GM21737 (cell line): ENCODE data around the gene GNB2.
A peak's percentile ranks its signal among the peaks of the same experiment; 100 is the strongest.
"Not testable (repeated sequence)": the region's sequence is repeated elsewhere in the genome, so short reads cannot be mapped to it uniquely, and the experiment has no call there.

Experiments
- ATAC-seq: cut with Tn5 transposase; IDR thresholded peaks from one replicate; pipeline ENCODE4 v1.9.1; 2021; ENCODE audit warnings: mild to moderate bottlenecking, moderate library complexity; ENCODE audit not compliant: unreplicated experiment

Gene GNB2

DNA sequence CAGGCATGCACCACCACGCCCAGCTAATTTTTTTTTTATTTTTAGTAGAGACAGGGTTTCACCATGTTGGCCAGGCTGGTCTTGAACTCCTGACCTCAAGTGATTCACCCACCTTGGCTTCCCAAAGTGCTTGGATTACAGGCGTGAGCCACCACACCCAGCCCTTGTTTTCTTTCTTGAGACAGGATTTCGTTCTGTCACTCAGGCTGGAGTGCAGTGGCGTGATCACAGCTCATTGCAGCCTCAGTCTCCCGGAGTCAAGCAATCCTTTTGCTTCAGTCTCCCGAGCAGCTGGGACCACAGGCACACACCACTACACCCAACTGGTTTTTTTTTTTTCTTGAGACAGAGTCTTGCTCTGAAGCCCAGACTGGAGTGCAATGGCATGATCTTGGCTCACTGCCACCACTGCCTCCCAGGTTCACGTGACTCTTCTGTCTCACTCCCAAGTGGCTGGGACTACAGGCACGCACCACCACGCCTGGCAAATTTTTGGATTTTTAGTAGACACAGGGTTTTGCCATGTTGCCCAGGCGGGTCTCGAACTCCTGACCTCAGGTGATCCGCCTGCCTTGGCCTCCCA is 11.3 kb upstream of the GNB2 start:
- ATAC-seq, result not testable (repeated sequence)

DNA sequence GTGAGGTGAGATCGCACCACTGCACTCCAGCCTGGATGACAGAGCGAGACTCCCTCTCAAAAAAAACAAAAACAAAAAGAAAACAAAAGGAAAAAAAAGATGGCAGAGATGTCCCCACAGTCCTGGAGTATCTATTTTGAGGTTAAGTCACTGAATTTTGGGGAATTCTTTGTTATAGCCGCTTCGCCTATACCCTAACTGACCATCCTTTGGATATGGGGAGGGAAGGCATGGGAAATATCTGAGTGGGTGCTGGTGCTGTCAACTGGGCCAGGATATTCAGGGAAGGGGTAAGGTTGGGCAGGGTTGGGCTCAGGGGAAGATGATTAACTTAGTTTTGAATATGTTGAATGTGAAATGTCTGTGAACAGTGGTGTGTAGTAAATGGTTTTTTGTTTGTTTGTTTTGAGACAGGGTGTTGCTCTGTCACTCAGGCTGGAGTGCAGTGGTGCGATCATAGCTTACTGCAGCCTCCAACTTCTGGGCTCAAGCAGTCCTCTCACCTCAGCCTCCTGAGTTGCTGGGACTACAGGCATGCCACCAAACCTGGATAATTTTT is 8.3 kb upstream of the GNB2 start:
- no peak for ATAC-seq

GRCh38 chr7:100667331-100668068 is 6.0 kb upstream of the GNB2 start:
- no peak for ATAC-seq

- ATAC-seq, result no peak
Measured at GRCh38 chr7:100668069-100668449, 5.5 kb upstream of the GNB2 start.

- not testable (repeated sequence) for ATAC-seq
Measured at GRCh38 chr7:100669106-100669505, 4.4 kb upstream of the GNB2 start.

DNA sequence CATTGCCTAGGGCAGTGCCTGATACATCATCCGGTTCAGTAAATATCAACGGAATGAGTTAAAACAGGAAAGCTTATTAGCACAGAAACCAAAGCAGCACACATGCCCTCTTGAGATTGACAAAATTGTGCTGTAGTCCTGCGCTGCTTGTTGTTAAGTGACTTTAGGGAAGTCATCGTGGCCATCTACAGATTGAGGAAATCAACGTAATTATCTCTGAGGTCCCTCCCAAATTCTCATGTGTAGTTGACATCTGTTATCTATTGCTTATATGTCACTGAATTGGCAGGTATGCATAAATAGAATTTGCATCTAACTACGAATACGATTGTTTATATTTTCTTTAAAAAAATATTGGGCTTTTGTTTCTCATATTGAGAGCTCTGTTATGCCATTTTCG is 3.5 kb upstream of the GNB2 start:
- no peak for ATAC-seq

GRCh38 chr7:100671353-100672327 is 1.9 kb upstream of the GNB2 start:
- no peak for ATAC-seq

GRCh38 chr7:100673942-100674410 is 436 bp downstream of the GNB2 start:
- peak; percentile 0 for ATAC-seq

DNA sequence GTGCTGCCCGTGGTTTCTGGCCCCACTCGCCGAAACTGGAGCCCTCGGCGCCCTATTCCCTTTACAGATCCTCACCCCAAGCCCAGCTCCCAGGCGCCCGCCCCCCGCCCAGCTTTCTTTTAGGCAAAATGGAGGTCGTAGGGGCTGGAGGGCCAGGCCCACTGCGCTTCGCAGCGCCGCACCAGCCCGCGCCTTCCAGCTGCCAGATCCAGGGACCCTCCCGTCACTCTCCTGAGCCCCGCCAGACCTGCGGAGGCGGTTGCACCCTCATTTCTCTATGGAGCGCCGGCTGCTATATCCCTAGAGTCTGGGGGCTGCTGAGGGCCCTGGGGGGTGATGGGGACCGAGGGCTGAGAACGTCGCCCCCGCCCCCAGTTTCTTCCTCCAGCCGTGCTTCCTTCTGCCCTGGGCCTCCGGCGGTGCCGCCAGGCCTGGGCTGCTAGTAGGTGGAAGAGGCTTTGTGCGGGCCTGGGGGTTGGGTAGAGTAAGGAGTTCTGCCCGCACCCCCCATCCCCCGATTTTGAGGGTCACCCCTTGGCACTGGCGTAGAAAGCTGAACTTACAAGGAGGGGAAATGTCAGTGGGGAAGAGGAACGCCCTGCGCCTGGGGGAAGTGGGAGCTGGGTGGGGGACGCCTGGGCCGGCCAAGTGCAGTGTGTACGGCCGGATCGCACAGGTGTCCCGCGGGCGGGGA is 1.0 kb downstream of the GNB2 start:
- ATAC-seq, result no peak

DNA sequence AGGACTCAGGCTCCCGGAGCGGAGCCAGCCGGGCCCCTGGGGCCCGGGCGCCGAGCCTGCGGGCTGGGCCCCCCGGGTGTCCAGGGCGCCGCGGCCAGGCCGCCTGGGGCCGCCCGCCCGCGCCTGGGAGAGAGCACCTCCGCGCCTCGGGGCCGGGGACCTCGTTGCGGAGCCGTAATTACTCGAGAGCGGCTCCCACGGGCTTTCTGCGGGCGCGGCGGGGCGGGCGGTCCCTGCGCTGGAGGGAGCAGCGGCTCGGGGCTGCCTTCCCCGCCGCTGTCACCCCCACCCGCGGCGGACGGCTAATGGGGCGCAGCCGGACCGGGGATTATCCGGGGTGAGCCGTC is 1.5 kb downstream of the GNB2 start:
- ATAC-seq, result peak; percentile 5

- ATAC-seq, result peak; percentile 29
Measured at GRCh38 chr7:100675581-100676350, 2.2 kb downstream of the GNB2 start.

DNA sequence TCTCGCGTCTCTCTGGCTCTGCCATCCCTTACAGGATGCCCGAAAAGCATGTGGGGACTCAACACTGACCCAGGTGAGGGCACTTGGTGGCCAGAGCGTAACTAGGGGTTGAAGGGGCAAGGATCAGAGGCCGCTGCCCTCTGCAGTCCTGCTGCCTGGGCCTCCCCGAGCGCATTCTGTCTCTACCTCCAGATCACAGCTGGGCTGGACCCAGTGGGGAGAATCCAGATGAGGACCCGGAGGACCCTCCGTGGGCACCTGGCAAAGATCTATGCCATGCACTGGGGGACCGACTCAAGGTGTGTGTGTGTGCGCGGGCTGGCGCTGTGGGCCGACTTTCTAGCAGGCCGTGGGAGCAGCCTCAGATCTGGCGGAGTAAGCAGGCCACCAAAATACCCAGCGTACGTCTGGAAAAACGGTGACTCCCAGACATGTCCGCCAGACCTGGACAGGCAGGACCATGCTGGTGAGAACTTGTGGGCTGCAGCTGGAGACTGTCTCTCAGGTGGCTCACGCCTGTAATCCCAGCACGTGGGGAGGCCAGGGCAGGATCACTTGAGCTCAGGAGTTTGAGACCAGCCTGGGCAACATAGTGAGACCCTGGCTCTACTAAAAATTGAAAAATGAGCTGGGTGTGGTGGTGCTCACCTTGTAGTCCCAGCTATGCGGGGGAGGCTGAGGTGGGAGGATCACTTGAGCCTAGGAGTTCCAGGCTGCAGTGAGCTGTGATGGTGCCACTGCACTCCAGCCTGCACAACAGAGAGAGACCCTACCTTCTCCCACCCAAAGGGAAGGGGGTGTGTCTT is 3.2 kb downstream of the GNB2 start:
- no peak for ATAC-seq

GRCh38 chr7:100677308-100678267 is 4.0 kb downstream of the GNB2 start:
- no peak for ATAC-seq

DNA sequence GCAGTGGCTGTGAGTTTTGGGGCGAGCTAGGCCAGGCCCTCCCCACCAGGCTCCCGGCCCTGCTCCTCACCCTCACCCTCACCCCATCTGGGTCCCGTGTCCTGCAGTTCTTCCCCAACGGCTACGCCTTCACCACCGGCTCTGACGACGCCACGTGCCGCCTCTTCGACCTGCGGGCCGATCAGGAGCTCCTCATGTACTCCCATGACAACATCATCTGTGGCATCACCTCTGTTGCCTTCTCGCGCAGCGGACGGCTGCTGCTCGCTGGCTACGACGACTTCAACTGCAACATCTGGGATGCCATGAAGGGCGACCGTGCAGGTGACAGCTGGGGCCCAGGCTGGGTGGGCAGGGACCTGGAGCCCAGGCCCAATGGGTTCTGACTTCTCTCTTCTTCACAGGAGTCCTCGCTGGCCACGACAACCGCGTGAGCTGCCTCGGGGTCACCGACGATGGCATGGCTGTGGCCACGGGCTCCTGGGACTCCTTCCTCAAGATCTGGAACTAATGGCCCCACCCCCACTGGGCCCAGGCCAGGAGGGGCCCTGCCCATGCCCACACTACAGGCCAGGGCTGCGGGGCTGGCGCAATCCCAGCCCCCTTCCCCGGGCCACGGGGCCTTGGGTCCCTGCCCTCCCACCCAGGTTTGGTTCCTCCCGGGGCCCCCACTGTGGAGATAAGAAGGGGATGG is 4.9 kb downstream of the GNB2 start:
- ATAC-seq, result no peak

DNA sequence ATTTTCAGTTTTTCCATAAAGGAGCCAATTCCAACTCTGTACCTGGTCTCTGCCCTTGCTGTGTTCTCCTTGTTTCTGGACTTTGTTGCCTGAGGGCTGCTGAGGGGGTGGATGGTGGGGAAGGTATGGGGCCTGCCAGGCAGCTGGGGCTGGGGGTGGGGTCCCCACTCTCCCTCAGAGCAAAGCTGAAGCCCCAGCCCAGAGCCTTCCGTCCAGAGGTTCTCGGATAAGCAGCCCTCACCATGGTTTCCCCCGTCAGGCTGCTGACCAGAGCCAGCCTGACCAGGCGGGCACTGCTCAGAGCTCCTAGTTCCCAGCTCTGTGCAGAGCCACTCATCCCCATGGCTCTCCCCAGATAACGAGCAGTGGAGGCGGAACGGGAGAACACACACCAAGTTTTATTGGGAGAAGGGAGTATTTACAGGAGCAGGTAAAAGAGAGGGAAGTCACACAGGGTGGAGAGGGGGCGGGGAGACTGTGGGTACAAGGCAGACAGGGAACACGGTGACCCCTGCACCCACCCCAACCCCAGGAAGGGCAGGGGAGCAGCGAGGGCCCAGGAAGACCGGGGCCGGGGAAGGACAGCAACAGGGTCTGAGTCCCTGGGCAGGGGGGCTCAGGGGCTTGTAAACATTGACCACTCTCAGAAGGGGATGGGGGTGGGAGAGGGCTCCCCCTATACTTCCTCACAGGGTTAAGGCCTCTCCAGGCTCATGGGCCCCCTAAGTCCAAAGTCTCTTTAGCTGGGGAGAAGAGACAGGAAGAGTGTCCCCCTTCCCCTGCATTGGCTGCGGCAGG is 5.8 kb downstream of the GNB2 start:
- no peak for ATAC-seq

DNA sequence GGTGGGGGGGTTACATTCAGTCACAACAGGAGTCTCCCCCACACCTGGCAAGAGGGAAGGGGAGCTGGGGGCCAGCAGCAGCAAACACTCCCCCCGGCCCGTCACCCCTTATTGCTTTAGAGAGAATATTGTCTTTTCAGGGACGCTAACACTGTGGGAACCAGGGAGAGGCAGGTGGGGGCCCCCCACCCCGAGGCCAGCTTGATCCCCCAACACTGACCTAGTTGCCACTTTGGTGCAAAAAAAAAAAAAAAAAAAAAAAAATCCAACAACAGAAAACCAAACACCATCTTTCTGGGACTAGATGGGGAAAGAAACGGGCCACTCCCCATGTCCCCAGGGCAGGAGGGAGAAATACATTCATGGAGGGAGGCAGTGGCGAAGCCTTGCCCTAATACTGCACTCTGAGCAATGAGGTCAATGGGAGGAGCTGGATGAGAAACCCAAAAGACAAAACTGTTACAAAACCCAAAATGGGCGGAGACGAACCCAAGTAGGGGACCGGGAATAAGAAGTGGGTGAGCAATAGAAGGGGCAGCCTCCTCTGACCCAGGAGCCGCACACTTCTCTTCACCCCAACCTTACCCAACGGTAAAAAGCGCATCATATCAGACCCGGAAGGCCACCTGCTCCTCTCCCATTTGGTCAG is 6.5 kb downstream of the GNB2 start:
- no peak for ATAC-seq
